IMR-90 (cell line): ENCODE data around the gene EFNB2. TPM values are rescaled to one million over a fixed set of nuclear protein-coding genes. Genes with fewer than 3 reads are reported as not detected.

Source experiments
- ATAC-seq: fragments of 200-7000 bp; cut with Tn5 transposase; 2 replicates; pipeline ENCODE4 v1.9.1; 2020; ENCODE audit warnings: low read depth, mild to moderate bottlenecking, moderate library complexity
- BruUV-seq: library from RNA; stranded (reverse); fragments of 400-500 nt; replicated peaks from 2 replicates; lab custom pipeline; 2021; lab: Mats Ljungman, UMichigan
- CTCF ChIA-PET: fragments of 300-600 bp; formaldehyde crosslinking; extraction: SDS; loops from one replicate; lab custom pipeline; 2021; ENCODE audit warnings: antibody characterized with exemption; lab: Yijun Ruan, JAX
- POLR2A ChIA-PET: fragments of 300-600 bp; sonication (Branson Sonifier 250); formaldehyde crosslinking; loops from one replicate; lab custom pipeline; 2022; ENCODE audit warnings: antibody characterized with exemption; ENCODE audit not compliant: unreplicated experiment; lab: Charles Lee
- DNase-seq: peaks from one replicate; pipeline ENCODE4 v3.0.0; 2013
- H2AFZ ChIP-seq: replicated peaks from 2 replicates; pipeline ENCODE3; 2013; ENCODE audit warnings: low read length, mild to moderate bottlenecking; ENCODE audit not compliant: poor library complexity
- H2AK5ac ChIP-seq: 2 replicates; pipeline ENCODE4 v1.6.1; 2013; ENCODE audit warnings: low read depth, low read length, inconsistent platforms
- H2AK9ac ChIP-seq: replicated peaks from 2 replicates; pipeline ENCODE3; 2013; ENCODE audit warnings: mild to moderate bottlenecking, low read depth, low read length, moderate library complexity; ENCODE audit not compliant: poor library complexity
- H2BK120ac ChIP-seq: 2 replicates; pipeline ENCODE4 v1.6.1; 2013; ENCODE audit warnings: low read depth, low read length, inconsistent platforms
- H2BK15ac ChIP-seq: 3 replicates; pipeline ENCODE4 v1.6.1; 2013; ENCODE audit warnings: low read depth, low read length, inconsistent platforms
- H2BK20ac ChIP-seq: 2 replicates; pipeline ENCODE4 v1.6.1; 2013; ENCODE audit warnings: low read depth, mild to moderate bottlenecking, inconsistent platforms, low read length, moderate library complexity
- H2BK5ac ChIP-seq: 2 replicates; pipeline ENCODE4 v1.6.1; 2013; ENCODE audit warnings: mild to moderate bottlenecking, low read depth, low read length, inconsistent platforms; ENCODE audit not compliant: poor library complexity, severe bottlenecking
- H3K14ac ChIP-seq: replicated peaks from 2 replicates; pipeline ENCODE4 v1.6.1; 2013; ENCODE audit warnings: low read depth, low read length, inconsistent platforms
- H3K18ac ChIP-seq: 2 replicates; pipeline ENCODE4 v1.6.1; 2013; ENCODE audit warnings: low read depth, low read length, control low read depth
- H3K23ac ChIP-seq: 2 replicates; pipeline ENCODE4 v1.6.1; 2013; ENCODE audit warnings: low read depth, low read length, inconsistent platforms
- H3K27ac ChIP-seq: 2 replicates; pipeline ENCODE4 v1.5.1; 2013; ENCODE audit warnings: mild to moderate bottlenecking, control low read depth, low read length; ENCODE audit not compliant: insufficient read depth
- H3K27me3 ChIP-seq: 2 replicates; pipeline ENCODE4 v1.6.1; 2013; ENCODE audit warnings: low read length; ENCODE audit not compliant: control insufficient read depth, insufficient read depth
- H3K36me3 ChIP-seq: 2 replicates; pipeline ENCODE4 v1.6.1; 2013; ENCODE audit warnings: low read length, mixed read lengths; ENCODE audit not compliant: control insufficient read depth, insufficient read depth
- H3K4ac ChIP-seq: 2 replicates; pipeline ENCODE4 v1.6.1; 2013; ENCODE audit warnings: low read depth, low read length, inconsistent platforms
- H3K4me1 ChIP-seq: 2 replicates; pipeline ENCODE4 v1.6.1; 2013; ENCODE audit warnings: low read length, mixed read lengths; ENCODE audit not compliant: control insufficient read depth, insufficient read depth
- H3K4me2 ChIP-seq: 2 replicates; pipeline ENCODE4 v1.6.1; 2013; ENCODE audit warnings: low read depth, mild to moderate bottlenecking, control low read depth, low read length, moderate library complexity
- H3K4me3 ChIP-seq: 2 replicates; pipeline ENCODE4 v1.5.1; 2013; ENCODE audit warnings: low read depth, mild to moderate bottlenecking, control low read depth, low read length, moderate library complexity; ENCODE audit not compliant: insufficient read depth
- H3K56ac ChIP-seq: 2 replicates; pipeline ENCODE4 v1.6.1; 2013; ENCODE audit warnings: low read length, inconsistent platforms; ENCODE audit not compliant: insufficient read depth; ENCODE audit errors: extremely low read depth
- H3K79me1 ChIP-seq, 2 experiments: 2 replicates each; pipeline ENCODE4 v1.6.1; 2013; ENCODE audit warnings: low read length in 2 of 2, inconsistent platforms in 1 of 2, low read depth in 1 of 2
- H3K9ac ChIP-seq: 2 replicates; pipeline ENCODE4 v1.6.1; 2013; ENCODE audit warnings: low read depth, low read length, control low read depth
- H3K9me1 ChIP-seq: 2 replicates; pipeline ENCODE4 v1.6.1; 2013; ENCODE audit warnings: low read length, inconsistent platforms; ENCODE audit not compliant: insufficient read depth
- H3K9me3 ChIP-seq: 2 replicates; pipeline ENCODE4 v1.6.1; 2013; ENCODE audit warnings: low read length; ENCODE audit not compliant: control insufficient read depth, insufficient read depth
- H4K20me1 ChIP-seq: 2 replicates; pipeline ENCODE4 v1.6.1; 2013; ENCODE audit warnings: low read length, inconsistent platforms; ENCODE audit not compliant: insufficient read depth
- H4K5ac ChIP-seq: 2 replicates; pipeline ENCODE4 v1.6.1; 2013; ENCODE audit warnings: mild to moderate bottlenecking, low read depth, low read length, control low read depth
- H4K8ac ChIP-seq, 2 experiments: 2 replicates each; pipeline ENCODE4 v1.6.1; 2013; ENCODE audit warnings: low read depth in 2 of 2, low read length in 2 of 2, control low read depth in 1 of 2, inconsistent platforms in 1 of 2
- H4K91ac ChIP-seq: 2 replicates; pipeline ENCODE4 v1.6.1; 2013; ENCODE audit warnings: low read depth, low read length, inconsistent platforms; ENCODE audit not compliant: insufficient read depth
- BHLHE40 ChIP-seq: fragments of 150-350 bp; IDR thresholded peaks from 2 replicates; pipeline ENCODE4 v1.6.1; 2016; ENCODE audit warnings: mild to moderate bottlenecking, low read depth, low read length
- CHD1 ChIP-seq: IDR thresholded peaks from 2 replicates; pipeline ENCODE4 v1.6.1; 2012; ENCODE audit warnings: low read depth, low read length, improper control_type of control experiment
- CTCF ChIP-seq: conservative IDR thresholded peaks from 2 replicates; pipeline ENCODE4 v1.5.1; 2012; ENCODE audit warnings: mild to moderate bottlenecking, low read depth, low read length, improper control_type of control experiment
- ELK1 ChIP-seq: fragments of 150-350 bp; IDR thresholded peaks from 2 replicates; pipeline ENCODE4 v1.6.1; 2016; ENCODE audit warnings: low read depth, mild to moderate bottlenecking, low read length, moderate library complexity, borderline replicate concordance
- FOS ChIP-seq: fragments of 150-350 bp; IDR thresholded peaks from 2 replicates; pipeline ENCODE4 v1.6.1; 2016; ENCODE audit warnings: low read depth, low read length
- MAZ ChIP-seq: IDR thresholded peaks from 2 replicates; pipeline ENCODE4 v1.6.1; 2012; ENCODE audit warnings: low read depth, mild to moderate bottlenecking, low read length, improper control_type of control experiment, moderate library complexity, borderline replicate concordance
- MXI1 ChIP-seq: IDR thresholded peaks from 2 replicates; pipeline ENCODE4 v1.6.1; 2012; ENCODE audit warnings: low read depth, mild to moderate bottlenecking, low read length, moderate library complexity, borderline replicate concordance
- NFE2L2 ChIP-seq: fragments of 150-350 bp; IDR thresholded peaks from 2 replicates; pipeline ENCODE4 v1.6.1; 2016; ENCODE audit warnings: low read depth, mild to moderate bottlenecking, low read length
- POLR2A ChIP-seq: IDR thresholded peaks from 2 replicates; pipeline ENCODE4 v1.6.1; 2012; ENCODE audit warnings: mild to moderate bottlenecking, low read depth, low read length
- RCOR1 ChIP-seq: IDR thresholded peaks from 2 replicates; pipeline ENCODE4 v1.6.1; 2012; ENCODE audit warnings: mild to moderate bottlenecking, low read length, improper control_type of control experiment; ENCODE audit not compliant: insufficient replicate concordance
- RFX5 ChIP-seq: IDR thresholded peaks from 2 replicates; pipeline ENCODE4 v1.8.0; 2012; ENCODE audit warnings: low read depth, mild to moderate bottlenecking, low read length, moderate library complexity
- SMC3 ChIP-seq: fragments of 150-350 bp; IDR thresholded peaks from 2 replicates; pipeline ENCODE4 v1.6.1; 2016; ENCODE audit warnings: low read depth, mild to moderate bottlenecking, antibody characterized with exemption, low read length, moderate library complexity
- WGBS, 2 experiments: methylation state at CpG; one replicate each; pipeline versions ENCODE4 v1.1.5 to v1.1.7; 2013; ENCODE audit warnings: missing lambda C conversion rate in 2 of 2; ENCODE audit not compliant: insufficient read length in 1 of 2; ENCODE audit errors: extremely low coverage in 2 of 2; 5-methylcytosine and 5-hydroxymethylcytosine counted together
- dilution Hi-C: fragments of 300-500 bp; cut with HindIII; formaldehyde crosslinking; loops from one replicate; pipeline ENCODE4 v1.14.3; 2018; ENCODE audit warnings: low sequenced_read_pairs; ENCODE audit not compliant: unreplicated experiment
- in situ Hi-C: fragments of 300-500 bp; cut with MboI; formaldehyde crosslinking; loops from 3 replicates; pipeline ENCODE4 v1.14.3; 2019; ENCODE audit warnings: low sequenced_read_pairs, inconsistent platforms, mixed read lengths
- intact Hi-C: fragments of 100-400 bp; cut with micrococcal nuclease; formaldehyde crosslinking; loops from 2 replicates; pipeline ENCODE4 v1.10.0; 2022
- polyA plus RNA-seq, 3 experiments: library from polyadenylated mRNA; depleted of rRNA; stranded (reverse); fragments of >200 nt; gene quantifications; 2 replicates each; pipeline ENCODE4 v1.2.3, GENCODE V29; 2012; ENCODE audit warnings: low replicate concordance in 1 of 3
- total RNA-seq: library from RNA; depleted of rRNA; stranded (reverse); fragments of >200 nt; gene quantifications from 2 replicates; pipeline ENCODE4 v1.2.3, GENCODE V29; 2012
- TF ChIP-seq, protein P1 (sequence below): fragments of 150-350 bp; IDR thresholded peaks from 2 replicates; pipeline ENCODE4 v1.6.1; 2017; ENCODE audit warnings: mild to moderate bottlenecking, antibody characterized with exemption, low read length, low read depth

EFNB2 gene
- total and polyA plus RNA-seq, 2 of the 4 experiments (the other 2 are of a cell fraction) = 5.4 to 6.0 TPM

- H2AK5ac ChIP-seq = no peak overlapping the region
- H2BK15ac ChIP-seq = no peak overlapping the region
- no peak overlapping the region for H3K27ac ChIP-seq
- no peak overlapping the region for H3K9ac ChIP-seq
- H3K9me1 ChIP-seq = no peaks in the 10 kb centered on the region
- no peak overlapping the region for H2AK9ac ChIP-seq
- H3K27me3 ChIP-seq = peaks cover 8% of the 10 kb centered on the region
- H4K91ac ChIP-seq = no peak overlapping the region
- dilution Hi-C loops (no loop called here), in situ Hi-C loops (no loop called here), intact Hi-C loops (no loop called here)
- H4K8ac ChIP-seq = no peak overlapping the region
- H3K18ac ChIP-seq = no peak overlapping the region
- no peak overlapping the region for H2BK20ac ChIP-seq
- no peak overlapping the region for H3K4me3 ChIP-seq
- no peaks in the 10 kb centered on the region for H3K79me1 ChIP-seq
- H2BK5ac ChIP-seq = no peak overlapping the region
- H4K20me1 ChIP-seq = no peaks in the 10 kb centered on the region
- POLR2A ChIA-PET = no interaction called here
- H3K36me3 ChIP-seq = no peaks in the 10 kb centered on the region
- no peak overlapping the region for H3K14ac ChIP-seq
- DNase-seq (no peak), ATAC-seq (no peak)
- H3K4me2 ChIP-seq = no peak overlapping the region
- BruUV-seq = no TSS peak
- H2AFZ ChIP-seq = no peak overlapping the region
- TF ChIP-seq RCOR1 = no peak
- TF ChIP-seq CTCF = no peak
- TF ChIP-seq MXI1 = no peak
- TF ChIP-seq RFX5 = no peak
- no peak for TF ChIP-seq ELK1
- no peak for TF ChIP-seq POLR2A
- TF ChIP-seq SMC3 = no peak
- TF ChIP-seq FOS = no peak
- TF ChIP-seq CHD1 = no peak
- TF ChIP-seq, protein P1, sequence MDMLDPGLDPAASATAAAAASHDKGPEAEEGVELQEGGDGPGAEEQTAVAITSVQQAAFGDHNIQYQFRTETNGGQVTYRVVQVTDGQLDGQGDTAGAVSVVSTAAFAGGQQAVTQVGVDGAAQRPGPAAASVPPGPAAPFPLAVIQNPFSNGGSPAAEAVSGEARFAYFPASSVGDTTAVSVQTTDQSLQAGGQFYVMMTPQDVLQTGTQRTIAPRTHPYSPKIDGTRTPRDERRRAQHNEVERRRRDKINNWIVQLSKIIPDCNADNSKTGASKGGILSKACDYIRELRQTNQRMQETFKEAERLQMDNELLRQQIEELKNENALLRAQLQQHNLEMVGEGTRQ = no peak
- no peak for TF ChIP-seq BHLHE40
- TF ChIP-seq MAZ = no peak
- TF ChIP-seq NFE2L2 = no peak
- H3K4ac ChIP-seq = no peak overlapping the region
- CTCF ChIA-PET = no interaction called here
- no peaks in the 10 kb centered on the region; the same call in 1 of the 2 replicates for H3K9me3 ChIP-seq
- no peak overlapping the region for H3K56ac ChIP-seq
- H3K23ac ChIP-seq = no peak overlapping the region
- 0 out of 2 replicates have a peak, but pooled peaks cover 2% of the 10 kb centered on the region for H3K4me1 ChIP-seq
- no peak overlapping the region for H2BK120ac ChIP-seq
- no peak overlapping the region for H4K5ac ChIP-seq
- 88% methylated on average over 7 of the region's 7 CpGs; no CpG with 5 or more reads in 1 of the 2 experiments for WGBS, 2 experiments
Measured at GRCh38 chr13:106453101-106453500, 82.4 kb downstream of the EFNB2 start.
